PC-9 (cell line): ENCODE data around the gene DIP2C.

Experiments used
- CTCF ChIP-seq: fragments of 200-600 bp; sonication (generic); conservative IDR thresholded peaks from 2 replicates; pipeline ENCODE4 v1.6.1; 2017; ENCODE audit warnings: mixed run types, antibody characterized with exemption, mild to moderate bottlenecking, moderate library complexity
- EZH2 ChIP-seq: fragments of 200-600 bp; sonication (generic); IDR thresholded peaks from 2 replicates; pipeline ENCODE4 v1.8.0; 2017; ENCODE audit warnings: antibody characterized with exemption, low read depth

DNA sequence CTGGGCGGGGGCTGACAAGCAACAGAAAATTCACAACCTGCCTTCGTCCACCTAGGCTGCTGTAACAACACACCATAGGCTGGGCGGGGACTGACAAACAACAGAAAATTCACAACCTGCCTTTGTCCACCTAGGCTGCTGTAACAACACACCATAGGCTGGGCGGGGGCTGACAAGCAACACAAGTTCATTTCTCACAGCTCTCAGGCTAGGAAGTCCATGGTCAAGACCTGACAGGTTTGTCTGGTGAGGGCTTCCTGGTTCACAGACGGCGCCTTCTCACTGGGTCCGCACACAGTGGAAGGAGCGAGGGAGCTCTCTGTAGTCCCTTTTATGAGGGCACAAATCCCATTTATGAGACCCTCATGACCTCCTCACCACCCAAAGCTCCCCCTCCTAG is 52.2 kb downstream of the DIP2C start:
- TF ChIP-seq CTCF = no peak
- TF ChIP-seq EZH2 = no peak
